A673 (cell line): Measurements from ENCODE around the gene TARBP1.

Experiments
- EZH2 ChIP-seq: fragments of 200-600 bp; sonication (generic); IDR thresholded peaks from 2 replicates; pipeline ENCODE4 v1.6.1; 2017; ENCODE audit warnings: borderline replicate concordance, low read depth, mild to moderate bottlenecking, mixed read lengths, antibody characterized with exemption, low read length; ENCODE audit not compliant: poor library complexity, severe bottlenecking
- TF ChIP-seq, protein P1 (sequence below): fragments of 300-800, 200-600 bp; sonication (generic); conservative IDR thresholded peaks from 2 replicates; pipeline ENCODE4 v1.5.1; 2017; ENCODE audit warnings: low read depth, mild to moderate bottlenecking, antibody characterized with exemption, low read length, moderate library complexity, mixed read lengths

DNA sequence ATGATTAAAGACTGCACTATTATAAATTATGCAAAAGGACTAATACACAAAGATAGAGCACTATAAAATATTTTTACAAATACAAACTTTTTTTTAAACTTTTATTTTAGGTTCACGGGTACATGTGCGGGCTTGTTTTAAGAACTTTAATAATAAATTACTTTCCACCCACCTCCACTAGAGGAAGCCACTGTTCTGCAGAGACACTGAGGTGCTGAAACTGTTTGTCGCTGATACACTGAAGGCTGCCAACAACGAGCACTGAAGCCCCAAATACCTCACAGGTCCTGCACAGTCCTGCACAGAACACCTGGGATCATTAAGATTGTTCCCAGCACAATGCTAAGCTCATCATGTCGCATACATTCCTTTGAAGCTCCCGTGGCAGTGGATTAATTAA is 85.8 kb downstream of the TARBP1 start:
- TF ChIP-seq, protein P1, sequence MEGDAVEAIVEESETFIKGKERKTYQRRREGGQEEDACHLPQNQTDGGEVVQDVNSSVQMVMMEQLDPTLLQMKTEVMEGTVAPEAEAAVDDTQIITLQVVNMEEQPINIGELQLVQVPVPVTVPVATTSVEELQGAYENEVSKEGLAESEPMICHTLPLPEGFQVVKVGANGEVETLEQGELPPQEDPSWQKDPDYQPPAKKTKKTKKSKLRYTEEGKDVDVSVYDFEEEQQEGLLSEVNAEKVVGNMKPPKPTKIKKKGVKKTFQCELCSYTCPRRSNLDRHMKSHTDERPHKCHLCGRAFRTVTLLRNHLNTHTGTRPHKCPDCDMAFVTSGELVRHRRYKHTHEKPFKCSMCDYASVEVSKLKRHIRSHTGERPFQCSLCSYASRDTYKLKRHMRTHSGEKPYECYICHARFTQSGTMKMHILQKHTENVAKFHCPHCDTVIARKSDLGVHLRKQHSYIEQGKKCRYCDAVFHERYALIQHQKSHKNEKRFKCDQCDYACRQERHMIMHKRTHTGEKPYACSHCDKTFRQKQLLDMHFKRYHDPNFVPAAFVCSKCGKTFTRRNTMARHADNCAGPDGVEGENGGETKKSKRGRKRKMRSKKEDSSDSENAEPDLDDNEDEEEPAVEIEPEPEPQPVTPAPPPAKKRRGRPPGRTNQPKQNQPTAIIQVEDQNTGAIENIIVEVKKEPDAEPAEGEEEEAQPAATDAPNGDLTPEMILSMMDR = peak; percentile 23; the same call in 1 of the 2 replicates
- no peak for TF ChIP-seq EZH2
